Muscle of leg (tissue), 11 donors: ENCODE data around the gene FCHSD2. TPM values are rescaled to one million over a fixed set of nuclear protein-coding genes. Genes with fewer than 3 reads are reported as not detected.

Experiments
- DNase-seq: peaks from one replicate; pipeline ENCODE4 v3.0.0; 2013
- H3K27ac ChIP-seq: one replicate; pipeline ENCODE4 v1.5.1; 2013; ENCODE audit warnings: mild to moderate bottlenecking, low read length, control low read depth
- H3K27me3 ChIP-seq: one replicate; pipeline ENCODE4 v1.6.1; 2013; ENCODE audit warnings: low read length; ENCODE audit not compliant: control insufficient read depth, insufficient read depth
- H3K36me3 ChIP-seq: one replicate; pipeline ENCODE4 v1.6.1; 2013; ENCODE audit warnings: low read length; ENCODE audit not compliant: control insufficient read depth, insufficient read depth
- H3K4me1 ChIP-seq: one replicate; pipeline ENCODE4 v1.6.1; 2013; ENCODE audit warnings: low read length; ENCODE audit not compliant: control insufficient read depth, insufficient read depth
- H3K4me3 ChIP-seq: one replicate; pipeline ENCODE4 v1.5.1; 2013; ENCODE audit warnings: low read length, control low read depth
- H3K9me3 ChIP-seq: replicated peaks from 2 replicates; pipeline ENCODE4 v1.6.1; 2013; ENCODE audit warnings: low read depth, low read length; ENCODE audit not compliant: control insufficient read depth
- WGBS: methylation state at CpG from one replicate; pipeline ENCODE4 v1.1.5; 2013; ENCODE audit warnings: missing lambda C conversion rate; ENCODE audit not compliant: insufficient coverage; 5-methylcytosine and 5-hydroxymethylcytosine counted together
- polyA plus RNA-seq, 8 donors: library from polyadenylated mRNA; unstranded; fragments of 120-200 nt; gene quantifications; one replicate each; pipeline versions ENCODE4 v1.2.1 to v1.2.3, GENCODE V29; 2013; ENCODE audit warnings: inconsistent platforms in 1 of 8, low replicate concordance in 1 of 8; ENCODE audit not compliant: insufficient read length in 8 of 8, insufficient read depth in 1 of 8
- total RNA-seq: library from RNA; stranded (reverse); fragments of 120-200 nt; gene quantifications from one replicate; pipeline ENCODE4 v1.2.4, GENCODE V29; 2013

The FCHSD2 gene
- total and polyA plus RNA-seq, 9 donors, result 13.7 to 29.3 (median 24.2) TPM

DNA sequence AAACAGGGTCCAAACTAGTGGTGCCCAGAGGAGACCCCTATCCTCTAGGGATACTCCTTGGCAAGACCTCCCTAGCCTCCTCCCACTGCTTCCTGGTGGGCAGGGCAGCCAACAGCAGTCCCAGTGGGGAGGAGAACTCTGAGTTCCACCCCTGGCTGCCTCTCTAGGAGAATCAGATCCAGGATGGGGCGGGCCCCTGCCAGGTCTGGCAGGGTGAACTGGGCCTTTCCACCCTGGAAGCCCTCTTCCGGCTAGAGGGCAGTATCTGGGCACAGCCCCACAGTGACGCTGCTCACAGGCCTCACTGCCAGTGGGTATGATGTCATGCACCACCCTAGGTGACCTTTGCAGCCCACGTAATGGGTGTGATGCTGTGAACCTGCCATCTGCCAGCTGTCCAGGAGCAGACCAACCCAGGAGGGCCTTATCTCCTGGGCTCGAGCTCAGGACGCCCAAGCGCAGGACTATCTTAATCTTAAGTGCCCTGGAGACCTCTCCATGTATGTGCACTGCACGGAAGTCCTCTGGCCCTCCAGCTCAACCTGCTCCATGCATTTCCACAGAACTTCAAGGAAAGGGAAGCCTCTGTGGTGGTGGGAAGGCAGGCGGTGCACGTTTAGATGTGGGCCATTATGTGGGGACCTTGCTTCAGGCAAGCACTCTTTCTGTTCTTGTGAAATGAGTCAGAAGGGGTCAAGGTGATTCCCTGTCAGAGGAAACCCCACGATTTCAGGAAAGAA is 31.8 kb upstream of the FCHSD2 start:
- H3K4me3 ChIP-seq, result no peak overlapping the region
- peaks cover 36% of the 10 kb centered on the region for H3K4me1 ChIP-seq
- WGBS, result 74% methylated on average over 7 of the region's 11 CpGs
- no peaks in the 10 kb centered on the region for H3K9me3 ChIP-seq
- H3K27ac ChIP-seq, result no peak overlapping the region
- DNase-seq, result no peak
- H3K36me3 ChIP-seq, result no peaks in the 10 kb centered on the region
- H3K27me3 ChIP-seq, result peaks cover 2% of the 10 kb centered on the region

DNA sequence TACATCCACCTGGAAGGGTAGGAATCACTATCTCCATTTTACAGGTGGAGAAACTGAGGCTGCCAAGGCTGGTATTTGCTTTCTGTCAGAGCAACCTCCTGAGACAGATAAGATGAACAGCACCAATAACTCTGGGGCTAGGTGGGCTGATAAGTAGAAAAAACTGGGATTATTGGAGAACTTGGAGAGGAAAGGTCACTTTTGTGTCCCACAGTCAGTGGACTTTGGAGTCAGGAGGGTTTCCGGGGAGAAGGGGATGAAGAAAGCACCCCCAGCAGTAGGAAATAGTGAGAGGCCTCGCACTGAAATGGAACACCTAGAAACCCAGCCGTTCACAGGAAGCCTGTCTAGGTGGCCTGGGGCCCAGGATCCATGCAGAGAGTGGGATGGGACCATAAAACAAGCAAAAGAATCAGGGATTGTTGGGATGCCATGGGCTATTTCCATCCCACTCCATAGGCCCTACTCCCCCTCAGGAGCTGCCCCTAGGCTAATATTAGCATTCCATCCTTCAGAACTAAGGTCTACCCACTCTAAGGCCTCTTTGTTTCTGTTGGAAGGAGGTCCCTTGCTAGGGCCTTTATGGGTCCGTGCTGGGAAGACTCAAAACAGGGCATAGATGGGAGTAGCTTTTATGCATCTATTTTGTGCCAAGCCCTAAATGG is 31.0 kb upstream of the FCHSD2 start:
- H3K27ac ChIP-seq, result no peak overlapping the region
- no peak overlapping the region for H3K4me3 ChIP-seq
- peaks cover 35% of the 10 kb centered on the region for H3K4me1 ChIP-seq
- DNase-seq, result no peak
- H3K27me3 ChIP-seq, result no peaks in the 10 kb centered on the region
- no peaks in the 10 kb centered on the region for H3K36me3 ChIP-seq
- WGBS, result 48% methylated on average over 3 of the region's 4 CpGs
- H3K9me3 ChIP-seq, result no peaks in the 10 kb centered on the region

DNA sequence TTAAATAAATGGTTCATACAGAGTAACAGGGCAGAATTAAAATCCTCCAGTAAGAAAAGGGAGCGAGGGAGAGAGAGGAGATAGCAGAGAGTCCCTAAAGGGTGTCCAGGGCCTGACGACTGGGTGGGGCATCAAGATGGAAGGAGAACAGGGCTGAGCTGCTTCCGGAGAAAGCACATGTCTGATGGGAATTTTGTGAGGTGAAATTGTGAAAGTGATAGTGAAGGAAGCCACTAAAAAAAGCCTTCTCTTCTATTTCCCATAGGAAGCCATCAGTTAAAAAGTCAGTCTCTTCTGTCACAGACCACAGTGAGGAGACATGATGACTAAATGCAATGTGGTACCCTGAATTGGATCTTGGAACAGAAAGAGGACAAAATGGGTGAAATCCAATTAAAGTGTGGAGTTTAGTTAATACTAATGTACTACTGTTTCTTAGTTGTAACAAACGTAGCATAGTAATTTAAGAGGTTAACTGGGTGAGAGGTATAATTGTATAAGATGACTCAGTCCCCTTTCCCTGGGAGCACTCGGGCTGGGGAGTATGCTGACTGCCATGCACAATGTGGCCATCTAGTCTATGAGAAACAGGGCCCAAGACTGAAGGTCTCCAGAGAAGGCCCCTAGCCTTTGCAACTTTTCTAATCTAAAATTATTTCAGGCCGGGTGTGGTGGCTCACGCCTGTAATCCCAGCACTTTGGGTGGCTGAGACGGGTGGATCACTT is 29.5 kb upstream of the FCHSD2 start:
- Histone ChIP-seq H3K9me3 (no peaks in the 10 kb centered on the region), H3K4me3 (no peak overlapping the region), H3K27me3 (no peaks in the 10 kb centered on the region), H3K36me3 (no peaks in the 10 kb centered on the region), H3K27ac (no peak overlapping the region), H3K4me1 (peaks cover 23% of the 10 kb centered on the region)
- WGBS, result 68% methylated on average over 5 of the region's 8 CpGs
- no peak for DNase-seq

DNA sequence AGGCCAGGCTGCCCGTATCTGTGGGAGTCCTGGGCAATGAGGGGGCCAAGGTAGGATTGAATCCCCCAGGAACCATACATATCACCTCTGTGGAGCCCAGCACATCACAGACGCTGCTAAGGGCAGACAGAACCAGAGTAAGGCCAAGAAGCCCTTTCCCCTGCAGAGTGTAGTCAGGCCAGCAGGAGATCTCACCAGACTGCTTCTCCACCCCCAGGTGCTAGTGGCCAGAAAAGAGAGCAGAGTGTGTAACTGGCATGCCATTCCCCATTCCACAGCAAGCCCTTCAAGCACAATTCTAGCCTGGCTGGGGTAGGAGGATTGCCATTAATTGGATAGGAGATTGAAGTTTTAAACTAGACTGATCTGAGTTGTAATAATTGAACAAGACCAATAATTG is 28.0 kb upstream of the FCHSD2 start:
- Histone ChIP-seq H3K27me3 (no peaks in the 10 kb centered on the region), H3K4me3 (no peak overlapping the region), H3K36me3 (no peaks in the 10 kb centered on the region), H3K27ac (no peak overlapping the region), H3K4me1 (peaks cover 15% of the 10 kb centered on the region), H3K9me3 (no peaks in the 10 kb centered on the region)
- no peak for DNase-seq
- no CpG with 5 or more reads among the region's 2 CpGs for WGBS

DNA sequence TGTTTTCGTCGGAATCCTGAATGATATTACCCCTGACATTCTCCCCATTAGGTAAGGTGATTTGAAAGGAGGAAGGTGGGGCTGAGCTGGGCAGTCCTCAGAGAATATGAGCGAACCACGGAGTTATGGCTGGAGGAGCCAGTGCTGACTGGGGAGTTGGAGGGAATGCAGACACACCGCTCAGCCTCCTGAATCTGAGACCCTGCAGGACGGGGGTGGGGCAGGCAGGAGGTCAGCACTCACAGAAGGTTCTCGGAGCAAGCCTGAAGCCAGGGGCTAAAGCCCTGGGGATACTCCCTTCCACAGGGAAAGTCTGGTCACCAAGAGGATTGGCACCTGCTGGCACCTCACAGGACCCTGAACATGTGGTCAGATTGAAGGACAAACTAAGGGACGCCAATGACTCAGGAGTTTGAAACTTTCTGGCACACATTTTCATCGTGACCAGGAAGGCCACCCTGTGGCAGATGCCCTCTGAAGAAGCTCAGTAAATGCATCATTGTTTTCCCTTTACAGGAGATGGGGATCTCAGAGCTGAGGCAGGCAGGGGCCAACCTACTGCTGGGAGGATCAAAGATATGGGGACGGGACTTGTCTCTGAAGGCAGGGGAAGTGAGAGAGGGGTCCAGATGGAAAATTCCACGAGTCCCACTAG is 26.9 kb upstream of the FCHSD2 start:
- WGBS, result 38% methylated on average over 8 of the region's 11 CpGs
- Histone ChIP-seq H3K27ac (no peak overlapping the region), H3K27me3 (no peaks in the 10 kb centered on the region), H3K36me3 (no peaks in the 10 kb centered on the region), H3K4me3 (no peak overlapping the region), H3K9me3 (no peaks in the 10 kb centered on the region), H3K4me1 (peaks cover 15% of the 10 kb centered on the region)
- no peak for DNase-seq

DNA sequence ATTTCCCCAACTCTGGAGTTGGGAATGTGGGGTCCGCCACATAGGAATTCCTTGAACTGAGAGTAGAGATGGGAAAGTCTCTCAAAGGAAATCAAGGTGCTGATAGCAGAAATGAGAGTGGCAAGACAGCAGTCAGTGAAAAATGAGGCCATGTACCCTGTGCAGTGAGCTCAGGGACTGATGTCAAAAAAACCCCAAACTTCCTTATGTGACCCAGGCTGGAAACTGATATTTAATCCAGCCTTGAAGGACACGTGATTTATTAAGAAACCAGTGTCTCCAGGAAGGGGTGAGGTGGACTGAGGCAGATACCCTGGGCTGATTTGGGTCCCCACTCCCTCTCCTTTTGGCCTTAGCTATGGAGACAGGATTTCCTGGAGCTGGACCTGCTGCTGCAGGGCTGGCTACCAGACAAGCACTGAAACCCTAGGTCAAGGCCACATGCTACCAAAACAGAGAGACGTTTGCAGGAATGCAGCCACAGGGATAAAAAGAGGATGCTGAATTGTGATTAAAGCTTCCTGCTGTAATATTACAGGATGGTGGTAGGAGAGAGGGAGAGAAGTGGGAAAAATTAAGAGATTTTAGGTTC is 25.3 kb upstream of the FCHSD2 start:
- 52% methylated on average over 3 of the region's 3 CpGs for WGBS
- Histone ChIP-seq H3K4me1 (peaks cover 9% of the 10 kb centered on the region), H3K4me3 (no peak overlapping the region), H3K9me3 (no peaks in the 10 kb centered on the region), H3K27me3 (no peaks in the 10 kb centered on the region), H3K36me3 (no peaks in the 10 kb centered on the region), H3K27ac (no peak overlapping the region)
- DNase-seq, result no peak

DNA sequence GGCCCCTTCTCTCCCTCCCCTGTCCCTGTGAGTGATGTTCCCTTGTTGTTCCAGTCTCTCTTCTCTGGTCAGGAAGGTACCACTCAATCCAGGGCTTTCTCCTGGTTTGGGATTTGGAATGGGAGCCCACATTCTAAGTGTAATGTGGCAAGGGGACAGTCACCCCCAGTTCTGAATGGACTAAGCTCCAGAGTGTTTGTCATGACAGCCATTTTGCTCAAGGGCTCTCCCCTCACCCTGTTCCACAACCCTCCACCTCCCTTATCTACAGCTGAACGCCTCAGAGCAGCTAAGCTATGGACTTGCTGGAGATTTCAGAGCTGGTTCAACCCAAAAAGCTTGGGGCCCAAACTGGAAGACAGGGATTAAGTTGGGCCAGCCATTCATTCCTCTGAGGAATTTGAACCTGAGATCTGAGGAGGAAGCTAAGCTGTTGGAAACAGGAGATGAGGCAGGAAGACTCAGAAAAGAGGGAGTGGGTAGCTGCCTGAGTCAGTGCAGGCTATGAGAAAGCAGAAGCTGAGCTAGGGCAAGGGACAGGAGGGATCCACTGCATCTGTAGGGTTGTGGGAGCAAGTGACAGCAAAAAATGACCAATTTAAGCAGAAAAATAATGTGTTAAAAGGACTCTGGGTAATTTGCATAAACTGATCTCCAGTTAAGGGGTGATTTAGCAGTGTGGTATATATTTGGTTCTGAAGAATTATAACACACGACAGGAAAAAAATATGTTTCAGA is 22.9 kb upstream of the FCHSD2 start:
- Histone ChIP-seq H3K9me3 (no peaks in the 10 kb centered on the region), H3K4me3 (no peak overlapping the region), H3K27me3 (no peaks in the 10 kb centered on the region), H3K27ac (no peak overlapping the region), H3K4me1 (peaks cover 8% of the 10 kb centered on the region), H3K36me3 (no peaks in the 10 kb centered on the region)
- no CpG with 5 or more reads among the region's 2 CpGs for WGBS
- DNase-seq, result no peak

DNA sequence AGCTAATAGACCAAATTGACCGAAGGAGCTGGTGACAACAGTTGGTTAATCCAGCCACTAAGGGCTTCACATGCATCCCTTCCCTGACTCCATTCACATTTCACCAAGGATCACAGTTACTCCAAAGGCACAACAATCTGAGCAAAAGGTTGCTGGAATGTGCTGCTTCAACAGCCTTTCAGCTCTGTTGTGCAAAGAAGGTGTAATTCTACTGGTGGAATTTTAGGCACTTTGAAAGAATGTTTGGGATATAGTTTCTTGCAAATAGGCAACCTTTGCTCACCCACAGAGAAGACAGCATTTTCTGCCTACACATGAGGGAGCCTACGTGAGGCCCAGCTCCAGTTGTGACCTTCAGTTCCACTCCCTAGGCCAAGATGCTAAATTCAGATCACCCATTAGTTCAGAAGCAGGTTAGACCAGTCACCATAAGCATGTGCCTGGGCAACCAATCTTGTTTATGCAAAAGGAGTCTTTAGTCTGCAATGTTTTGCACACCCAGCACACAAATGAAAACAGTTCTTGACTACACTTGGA is 21.6 kb upstream of the FCHSD2 start:
- Histone ChIP-seq H3K4me3 (no peak overlapping the region), H3K27ac (no peak overlapping the region), H3K9me3 (no peaks in the 10 kb centered on the region), H3K27me3 (no peaks in the 10 kb centered on the region), H3K36me3 (no peaks in the 10 kb centered on the region), H3K4me1 (peaks cover 10% of the 10 kb centered on the region)
- DNase-seq, result no peak
- WGBS, result 91% methylated on average over 2 of the region's 2 CpGs

DNA sequence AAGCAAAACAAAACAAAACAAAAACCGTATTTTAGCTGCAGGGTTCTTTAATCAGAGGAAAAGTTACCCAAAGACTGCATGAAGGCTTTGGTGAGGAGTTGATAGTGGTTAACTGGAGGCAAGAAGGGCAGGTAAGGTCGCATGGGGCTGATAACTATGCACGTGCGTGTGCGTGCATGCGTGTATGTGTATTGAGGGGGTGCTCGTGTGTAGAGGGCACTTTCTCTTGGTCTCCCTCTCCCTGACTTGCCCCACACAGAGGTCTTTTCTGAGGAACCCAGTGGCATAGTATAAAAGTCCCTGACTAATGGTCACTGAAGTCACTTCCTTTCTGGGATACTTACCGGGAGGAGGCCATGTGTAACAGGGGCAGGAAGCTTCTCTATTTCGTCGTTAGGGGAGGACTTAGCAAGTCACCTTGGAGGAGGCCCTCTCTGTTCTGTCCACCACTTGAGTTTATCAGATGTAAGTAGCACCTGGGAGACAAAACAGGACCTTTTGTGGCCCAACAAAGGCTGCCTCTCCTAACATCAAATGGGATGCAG is 20.1 kb upstream of the FCHSD2 start:
- Histone ChIP-seq H3K27ac (no peak overlapping the region), H3K4me1 (peaks cover 24% of the 10 kb centered on the region), H3K36me3 (no peaks in the 10 kb centered on the region), H3K9me3 (no peaks in the 10 kb centered on the region), H3K4me3 (no peak overlapping the region), H3K27me3 (no peaks in the 10 kb centered on the region)
- DNase-seq, result no peak
- 41% methylated on average over 3 of the region's 10 CpGs for WGBS
